WI38 (cell line): Measurements from ENCODE around the gene CERS3.

Experiments used
- H3K4me3 ChIP-seq: 2 replicates; pipeline ENCODE4 v1.5.1; 2011; ENCODE audit warnings: low read depth, mild to moderate bottlenecking, control low read depth, low read length
- CTCF ChIP-seq: IDR thresholded peaks from 2 replicates; pipeline ENCODE4 v1.5.1; 2012; ENCODE audit warnings: low read depth, mild to moderate bottlenecking, control low read depth, low read length

CERS3 gene

GRCh38 chr15:100394736-100395440 lies 133.9 kb downstream of the CERS3 start:
- no peak overlapping the region for H3K4me3 ChIP-seq
- TF ChIP-seq CTCF, result no peak

- TF ChIP-seq CTCF, result no peak
- H3K4me3 ChIP-seq, result no peak overlapping the region
Observed at GRCh38 chr15:100393008-100393407, 135.7 kb downstream of the CERS3 start.

GRCh38 chr15:100385300-100386050 lies 143.3 kb downstream of the CERS3 start:
- no peak overlapping the region for H3K4me3 ChIP-seq
- TF ChIP-seq CTCF, result no peak

- no peak overlapping the region for H3K4me3 ChIP-seq
- TF ChIP-seq CTCF, result no peak
Observed at GRCh38 chr15:100384108-100384410, 144.7 kb downstream of the CERS3 start.

GRCh38 chr15:100383302-100384107 lies 145.2 kb downstream of the CERS3 start:
- no peak for TF ChIP-seq CTCF
- no peak overlapping the region for H3K4me3 ChIP-seq

- H3K4me3 ChIP-seq, result no peak overlapping the region
- TF ChIP-seq CTCF, result no peak
Observed at GRCh38 chr15:100373942-100374341, 154.8 kb downstream of the CERS3 start.
